Bronchial epithelial cell (primary cell): ENCODE results near the gene NOX5. TPM values are rescaled to one million over a fixed set of nuclear protein-coding genes. Genes with fewer than 3 reads are reported as not detected.

Experiments used
- DNase-seq: peaks from one replicate; pipeline ENCODE4 v3.0.0-alpha.2; 2010; ENCODE audit warnings: low read depth
- FAIRE-seq: peaks from 2 replicates; lab custom pipeline; 2011; peaks lifted over from hg19 to GRCh38; lab: Jason Lieb, UNC
- H3K27me3 ChIP-seq: 2 replicates; pipeline ENCODE4 v1.5.1; 2011; ENCODE audit warnings: low read length; ENCODE audit not compliant: control insufficient read depth, insufficient read depth
- H3K36me3 ChIP-seq: 2 replicates; pipeline ENCODE4 v1.5.1; 2011; ENCODE audit warnings: low read length; ENCODE audit not compliant: control insufficient read depth, insufficient read depth
- H3K4me3 ChIP-seq: 2 replicates; pipeline ENCODE4 v1.5.1; 2011; ENCODE audit warnings: mild to moderate bottlenecking, low read depth, low read length, control low read depth
- CTCF ChIP-seq: IDR thresholded peaks from 2 replicates; pipeline ENCODE4 v1.5.1; 2011; ENCODE audit warnings: mild to moderate bottlenecking, moderate library complexity, low read length, control low read depth, inconsistent platforms; ENCODE audit not compliant: insufficient read depth, severe bottlenecking
- total RNA-seq: library from RNA; depleted of rRNA; stranded (reverse); fragments of >200 nt; gene quantifications from 2 replicates; pipeline ENCODE4 v1.2.1, GENCODE V29; 2014

The NOX5 gene
- total RNA-seq, 1 donor from 2014 or later, result not detected

DNA sequence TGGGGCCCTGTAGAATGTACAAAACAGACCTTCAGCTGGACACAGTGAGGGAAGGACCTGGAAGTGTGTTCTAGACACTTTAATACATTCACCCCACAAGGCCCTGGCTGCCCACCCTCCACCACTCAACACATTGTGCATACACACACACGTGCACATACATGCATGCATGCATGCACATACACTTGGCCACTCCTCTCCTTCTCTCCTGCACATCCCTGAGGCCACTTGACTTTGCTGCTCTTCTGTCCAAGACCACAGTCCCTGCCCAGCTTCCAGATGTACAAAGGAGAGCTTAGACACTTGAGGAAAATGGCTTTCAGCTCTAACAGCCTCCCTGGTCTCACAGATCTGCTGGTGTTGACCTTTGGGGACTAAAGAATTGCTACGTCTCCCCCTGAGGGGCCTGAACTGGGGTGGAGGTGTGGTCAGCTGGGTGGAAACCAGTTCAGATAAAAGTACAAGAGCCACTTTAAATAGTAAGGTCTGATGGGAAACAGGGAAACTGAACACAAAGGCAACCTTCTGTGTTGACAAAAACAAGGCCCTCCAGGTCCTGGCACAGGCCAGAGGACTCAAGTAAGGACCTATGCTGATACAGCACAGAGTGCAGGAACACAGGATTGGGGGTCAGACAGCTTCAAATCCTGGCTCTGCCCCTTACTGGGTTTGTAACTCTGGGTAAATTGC lies 24.8 kb upstream of the NOX5 start:
- no peak overlapping the region for H3K4me3 ChIP-seq
- no peak for FAIRE-seq
- H3K27me3 ChIP-seq, result no peaks in the 10 kb centered on the region
- TF ChIP-seq CTCF, result no peak
- H3K36me3 ChIP-seq, result no peaks in the 10 kb centered on the region
- no peak for DNase-seq

DNA sequence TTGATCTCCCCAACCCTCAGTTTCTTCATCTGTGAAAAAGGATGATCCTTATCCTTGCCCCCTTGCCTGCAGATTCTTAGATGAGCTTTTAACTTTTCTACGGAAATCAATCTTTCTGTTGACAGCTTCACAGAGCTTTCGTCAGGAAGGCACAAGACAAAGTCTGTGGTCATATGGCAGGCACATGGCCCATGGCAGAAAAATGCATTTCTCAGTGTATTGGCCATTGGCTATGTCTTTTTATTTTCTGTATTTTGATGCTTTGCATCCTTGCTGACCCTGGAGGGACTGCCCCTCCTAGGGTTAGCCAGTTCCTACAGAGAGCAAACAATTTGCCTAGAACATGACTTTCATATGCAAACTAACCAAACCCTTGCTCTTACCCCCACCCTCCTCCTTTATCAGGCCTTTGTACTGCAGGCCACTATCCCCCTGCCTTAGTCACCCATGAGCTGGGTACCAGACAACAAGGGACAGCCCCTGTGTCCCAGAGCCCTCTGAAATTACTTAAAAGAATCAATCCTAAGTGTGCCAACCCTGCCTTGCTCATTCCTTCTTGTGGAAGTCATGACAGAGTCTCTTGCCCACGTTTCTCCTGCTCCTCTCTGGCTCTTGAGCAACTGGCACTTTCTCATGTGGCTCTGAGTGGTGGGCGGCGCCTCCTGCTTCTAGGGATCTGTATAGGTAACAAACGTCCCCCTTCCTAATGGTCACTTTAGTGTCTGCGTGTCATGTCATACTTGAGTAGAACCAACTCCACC lies 24.1 kb upstream of the NOX5 start:
- Histone ChIP-seq H3K36me3 (no peaks in the 10 kb centered on the region), H3K27me3 (no peaks in the 10 kb centered on the region), H3K4me3 (no peak overlapping the region)
- FAIRE-seq, result no peak
- TF ChIP-seq CTCF, result no peak
- no peak for DNase-seq

DNA sequence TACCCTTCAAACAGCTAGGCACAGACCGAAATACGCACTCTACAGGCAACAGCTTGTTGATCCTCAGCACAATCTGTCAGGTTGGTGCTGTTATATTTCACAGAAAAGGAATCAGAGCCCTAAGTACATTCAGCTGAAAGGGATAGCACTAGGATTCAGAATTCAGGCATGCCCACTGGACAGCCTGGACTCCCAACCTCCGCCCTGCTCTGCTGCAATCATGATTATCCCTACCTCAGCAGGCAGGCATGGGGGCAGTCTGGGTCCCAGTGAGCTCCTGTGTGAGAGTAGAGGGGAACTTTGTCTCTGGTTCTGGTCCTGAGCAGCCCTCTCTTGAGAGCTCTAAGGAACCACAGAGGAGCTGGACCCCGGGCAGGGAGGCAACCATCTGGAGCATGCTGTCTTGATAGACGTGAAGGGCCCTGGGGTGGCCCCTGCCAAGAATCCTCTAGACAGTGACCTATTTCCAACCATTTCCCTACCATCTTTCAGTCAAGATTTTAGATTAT lies 23.4 kb upstream of the NOX5 start:
- FAIRE-seq, result no peak
- no peak for TF ChIP-seq CTCF
- Histone ChIP-seq H3K36me3 (no peaks in the 10 kb centered on the region), H3K27me3 (no peaks in the 10 kb centered on the region), H3K4me3 (no peak overlapping the region)
- no peak for DNase-seq

DNA sequence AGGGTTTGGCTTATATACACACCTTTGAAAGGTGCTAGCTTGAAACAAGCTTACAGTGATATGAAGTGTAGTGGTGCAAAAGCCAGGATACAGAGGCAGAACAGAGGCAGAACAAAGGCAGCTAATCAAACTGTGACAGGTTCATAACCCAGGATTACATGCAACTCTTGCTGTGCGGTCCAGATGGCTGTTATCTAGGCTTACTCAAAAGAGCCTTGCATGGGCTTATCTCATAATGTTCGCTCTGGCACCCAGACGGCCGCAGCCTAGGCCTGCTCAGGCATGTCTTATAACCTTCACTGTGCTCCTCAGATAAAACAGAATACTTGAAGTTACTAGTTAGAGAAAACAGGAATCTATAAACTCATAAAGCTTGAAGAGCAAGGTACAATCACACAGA lies 22.8 kb upstream of the NOX5 start:
- peak; percentile 76 for DNase-seq
- no peak for FAIRE-seq
- no peaks in the 10 kb centered on the region for H3K36me3 ChIP-seq
- no peaks in the 10 kb centered on the region for H3K27me3 ChIP-seq
- no peak for TF ChIP-seq CTCF
- no peak overlapping the region for H3K4me3 ChIP-seq

DNA sequence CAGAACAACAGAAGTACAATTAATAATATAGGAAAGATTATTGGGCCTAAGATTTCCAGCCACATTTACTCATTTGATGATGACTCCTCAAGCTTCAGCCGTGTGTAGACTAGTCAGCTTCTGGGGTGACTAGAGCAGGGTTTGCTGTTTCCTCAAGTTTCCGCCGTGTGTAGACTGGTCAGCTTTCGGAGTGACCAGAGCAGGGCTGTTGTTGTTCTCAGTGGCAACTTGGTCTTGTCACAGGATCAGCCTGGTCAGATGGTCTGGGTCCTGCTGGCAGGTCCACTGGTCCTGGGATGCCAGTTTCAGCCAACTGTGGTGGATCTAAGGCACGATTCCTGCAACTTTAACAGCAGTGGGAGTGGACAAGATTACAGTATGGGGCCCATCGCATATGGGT lies 21.8 kb upstream of the NOX5 start:
- TF ChIP-seq CTCF, result no peak

More for the DNA sequence above, 21.8 kb upstream of the NOX5 start:
- H3K36me3 ChIP-seq, result no peaks in the 10 kb centered on the region
- H3K4me3 ChIP-seq, result no peak overlapping the region
- FAIRE-seq (no peak), DNase-seq (peak; percentile 28)
- no peaks in the 10 kb centered on the region for H3K27me3 ChIP-seq
